ENCODE measurements around the gene ABCG8.
"Not testable (repeated sequence)": the region's sequence is repeated elsewhere in the genome, so short reads cannot be mapped to it uniquely, and the experiment has no call there.

Gene ABCG8

DNA sequence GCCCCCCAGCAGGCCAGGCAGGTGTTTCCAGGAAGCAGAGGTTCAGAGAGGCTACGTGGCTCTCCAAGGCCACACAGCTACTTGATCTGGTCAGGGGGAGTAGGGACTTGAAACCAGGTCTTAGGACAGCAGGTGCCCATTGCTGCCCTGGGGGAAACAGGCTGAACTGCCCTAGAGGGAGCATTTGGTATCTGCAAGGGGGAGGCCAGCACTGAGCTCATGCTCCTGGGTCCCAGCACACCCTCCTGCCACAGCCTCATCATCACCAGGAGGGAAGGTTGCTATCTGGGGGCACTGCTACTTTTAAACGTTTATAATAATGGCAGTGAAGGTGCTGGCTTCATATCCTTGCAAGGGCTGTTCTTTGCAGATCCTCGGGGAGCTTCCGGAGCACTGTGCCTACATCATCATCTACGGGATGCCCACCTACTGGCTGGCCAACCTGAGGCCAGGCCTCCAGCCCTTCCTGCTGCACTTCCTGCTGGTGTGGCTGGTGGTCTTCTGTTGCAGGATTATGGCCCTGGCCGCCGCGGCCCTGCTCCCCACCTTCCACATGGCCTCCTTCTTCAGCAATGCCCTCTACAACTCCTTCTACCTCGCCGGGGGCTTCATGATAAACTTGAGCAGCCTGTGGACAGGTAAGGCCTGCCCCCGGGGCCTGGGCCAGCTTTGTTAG is 36.1 kb downstream of the ABCG8 start:
- DNase-seq: no peak

DNA sequence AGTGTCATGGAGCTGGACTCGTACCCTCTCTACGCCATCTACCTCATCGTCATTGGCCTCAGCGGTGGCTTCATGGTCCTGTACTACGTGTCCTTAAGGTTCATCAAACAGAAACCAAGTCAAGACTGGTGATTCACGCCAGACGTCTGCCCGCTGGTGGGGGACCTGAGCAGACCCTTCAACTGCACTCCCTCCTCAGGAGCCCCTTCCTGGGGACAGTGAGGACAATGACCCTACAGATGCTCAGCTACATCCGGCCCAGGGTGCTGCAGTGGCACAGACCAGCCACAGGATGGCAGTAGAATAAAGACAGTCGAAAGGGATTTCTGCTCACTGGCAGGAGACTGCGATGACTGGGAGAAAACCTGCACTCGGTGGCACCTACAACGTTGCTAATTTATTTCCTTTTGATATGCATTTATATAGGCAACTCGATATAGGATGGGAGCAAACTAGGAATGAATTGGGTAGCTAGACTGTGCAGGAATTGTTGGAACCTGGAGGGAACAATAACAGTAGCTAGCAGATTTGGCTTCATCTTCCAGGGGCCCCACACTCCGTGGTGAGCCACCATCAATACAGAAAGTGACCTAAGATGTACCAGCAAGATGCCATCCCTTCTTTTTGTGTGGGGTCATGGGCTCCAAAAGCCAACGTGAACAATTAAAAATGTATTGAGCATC is 39.2 kb downstream of the ABCG8 start:
- peak; percentile 60 for DNase-seq

DNA sequence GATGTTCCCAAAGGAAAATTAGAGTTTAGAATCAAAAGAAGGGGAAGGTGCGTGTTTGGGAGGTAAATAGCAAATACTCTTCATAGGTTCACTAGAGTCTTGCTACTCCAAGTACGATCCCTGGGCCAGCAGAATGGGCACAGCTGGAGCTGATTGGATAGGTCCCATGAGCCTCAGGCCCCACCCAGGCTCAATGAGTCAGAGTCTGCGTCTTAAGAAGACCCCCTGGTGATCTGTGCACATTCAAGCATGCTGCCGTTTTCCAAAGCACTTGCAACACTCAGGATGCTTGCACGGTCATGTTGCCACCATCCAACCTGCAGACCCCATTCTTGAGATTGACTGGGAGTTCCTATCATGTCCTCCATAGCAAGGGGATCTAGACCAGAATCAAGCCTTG is 40.5 kb downstream of the ABCG8 start:
- DNase-seq: no peak

DNA sequence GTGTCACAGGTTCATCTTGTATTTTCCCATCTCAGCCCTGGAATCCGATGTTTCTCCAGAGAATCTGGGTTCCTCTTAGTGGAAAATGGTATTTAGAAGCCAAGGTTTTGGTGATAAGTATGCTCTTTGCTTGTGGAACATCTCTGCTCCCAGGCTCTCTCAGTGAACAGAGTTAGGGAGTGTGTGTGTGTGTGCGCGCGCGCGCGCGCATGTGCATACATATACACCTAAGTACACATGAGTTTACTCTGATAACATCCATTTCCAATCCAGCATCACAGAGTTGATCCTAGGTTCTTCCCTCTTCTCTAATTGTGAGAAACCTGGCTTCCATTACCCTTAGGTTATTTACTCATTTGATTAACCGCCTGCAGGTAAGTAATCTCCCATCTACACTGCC is 41.7 kb downstream of the ABCG8 start:
- DNase-seq: no peak

DNA sequence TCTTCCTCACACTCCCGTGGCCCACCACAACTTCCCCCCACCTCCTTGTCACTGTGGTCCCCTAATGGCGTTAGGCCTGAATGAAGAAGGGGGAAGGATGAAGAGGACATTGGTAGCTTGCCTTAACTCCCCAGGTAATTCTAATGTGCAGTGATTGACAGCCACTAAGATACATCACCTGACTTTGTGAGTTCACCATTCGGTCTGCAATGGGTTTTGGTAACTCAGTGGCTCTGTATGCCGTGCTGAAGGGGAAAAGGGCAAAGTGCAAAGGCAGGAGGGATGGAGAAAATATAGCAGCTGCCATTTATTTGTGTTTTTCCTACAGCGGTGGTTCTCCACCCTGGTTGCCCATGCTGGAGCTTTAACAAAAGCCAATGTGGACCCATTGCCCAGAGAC is 42.2 kb downstream of the ABCG8 start:
- DNase-seq: no peak

DNA sequence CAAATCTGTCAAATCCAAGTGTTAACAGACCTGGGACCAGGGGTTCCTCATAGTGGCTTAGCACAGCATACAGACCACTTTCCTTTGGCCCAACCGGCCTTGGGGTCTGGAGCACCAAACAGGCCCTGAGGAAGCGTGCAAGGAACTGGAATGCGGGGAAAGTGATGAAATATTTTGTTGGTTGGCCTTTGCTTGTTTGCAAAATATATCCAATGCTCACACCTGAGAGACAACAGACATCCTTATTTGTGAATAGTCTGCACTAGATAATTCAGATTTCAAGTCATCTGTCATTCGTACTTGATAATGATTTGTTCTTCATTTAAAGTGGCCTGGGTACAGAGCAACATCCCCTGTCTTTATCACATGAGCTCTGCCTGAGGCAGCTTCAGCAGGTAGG is 43.5 kb downstream of the ABCG8 start:
- DNase-seq: no peak

DNA sequence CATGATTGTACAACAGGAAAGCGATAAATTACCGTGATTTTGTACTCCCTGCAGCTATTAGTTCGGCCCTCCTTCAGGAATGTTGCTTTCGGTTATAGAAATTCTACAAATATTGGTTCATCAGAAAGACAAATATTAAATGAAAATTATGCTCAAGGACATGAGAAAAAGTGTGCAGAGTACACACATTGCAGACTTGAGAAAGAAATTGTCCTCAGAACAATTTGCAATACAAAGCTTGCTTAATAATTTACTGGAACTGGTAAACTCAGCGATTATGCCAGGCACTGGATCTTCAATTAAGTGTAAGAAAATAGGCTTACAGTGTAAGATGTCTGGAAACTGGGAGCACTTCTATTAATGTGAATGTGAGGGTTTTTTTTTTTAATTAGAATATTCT is 45.9 kb downstream of the ABCG8 start:
- DNase-seq: no peak

DNA sequence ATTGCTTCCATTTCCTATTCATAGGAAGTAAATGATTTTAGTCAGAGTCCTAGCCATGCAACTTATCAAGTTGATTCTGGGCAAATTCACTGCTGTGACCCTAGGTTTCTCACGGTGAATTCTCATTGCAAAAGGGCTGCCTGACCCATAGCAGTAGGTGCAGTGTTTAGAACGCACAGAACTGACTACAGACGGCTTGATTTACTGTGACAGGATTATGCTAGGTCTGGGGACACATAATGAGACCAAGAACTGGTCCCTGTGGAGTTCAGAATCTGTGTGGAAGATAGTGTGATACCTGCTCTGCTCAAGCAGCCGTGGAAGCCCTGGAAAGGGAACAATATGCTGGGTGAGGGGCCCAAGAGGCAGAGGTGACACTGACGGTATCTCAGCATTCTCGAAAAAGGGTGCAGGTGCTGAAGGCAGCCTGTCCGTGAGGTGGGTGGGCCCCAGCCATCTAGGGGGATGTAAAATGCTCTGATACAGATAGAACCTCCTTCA is 46.4 kb downstream of the ABCG8 start:
- DNase-seq: no peak

DNA sequence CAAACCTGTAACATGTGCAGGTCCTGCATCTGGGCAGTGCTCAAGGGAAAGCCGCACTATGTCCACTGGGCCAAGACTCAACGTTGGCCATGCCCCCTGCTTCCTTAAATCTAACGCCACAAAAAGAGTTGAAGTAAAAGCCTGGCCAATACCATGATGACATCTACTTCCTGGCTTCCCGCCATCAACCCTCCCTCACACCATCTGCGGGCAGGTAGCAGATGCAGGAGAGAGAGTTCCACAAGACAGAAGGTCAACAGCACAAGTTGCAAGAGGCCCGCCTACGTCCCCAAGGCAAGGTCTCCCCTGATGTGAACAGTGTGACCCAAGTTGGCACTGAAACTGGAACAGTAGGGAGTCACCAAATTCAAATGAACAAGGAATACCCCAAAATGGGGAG is 48.4 kb downstream of the ABCG8 start:
- DNase-seq: no peak

DNA sequence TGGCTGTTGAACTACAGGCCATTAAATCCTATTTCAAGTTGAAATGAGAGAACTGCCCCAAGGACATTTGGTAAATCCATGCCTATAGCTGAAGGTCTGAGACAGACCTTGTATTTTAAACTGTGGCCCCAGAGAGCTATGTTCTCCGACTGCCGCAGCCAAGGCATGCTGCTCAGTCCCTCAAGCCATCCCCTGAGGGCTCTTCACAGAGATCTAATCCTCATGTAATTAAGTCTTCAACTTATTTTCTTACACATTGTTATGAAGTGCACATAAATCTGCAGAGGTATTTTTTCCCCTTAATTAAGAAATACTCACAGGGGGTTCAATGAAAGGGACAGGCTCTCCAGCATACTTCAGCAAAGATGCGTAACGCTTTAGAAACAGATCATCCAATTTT is 50.6 kb downstream of the ABCG8 start:
- no peak for DNase-seq

DNA sequence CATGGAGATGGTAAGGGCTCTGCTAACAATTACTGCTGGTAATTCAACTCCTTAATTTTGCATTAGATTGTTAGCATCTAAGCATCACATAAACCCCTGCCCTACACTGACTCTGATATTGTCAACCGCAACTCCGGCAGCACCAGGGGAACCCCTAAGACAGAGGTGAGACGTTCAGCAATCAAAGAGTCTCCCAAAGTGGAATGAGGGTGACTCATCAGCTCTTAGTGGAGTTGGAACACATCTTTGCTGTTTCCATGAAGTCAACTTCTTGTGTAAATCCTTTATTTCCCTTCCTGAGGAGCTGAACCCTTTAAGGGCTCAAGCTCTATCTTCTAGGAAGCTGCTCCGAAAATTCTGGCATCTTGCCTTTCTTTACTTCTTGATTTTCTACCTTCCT is 52.1 kb downstream of the ABCG8 start:
- no peak for DNase-seq

DNA sequence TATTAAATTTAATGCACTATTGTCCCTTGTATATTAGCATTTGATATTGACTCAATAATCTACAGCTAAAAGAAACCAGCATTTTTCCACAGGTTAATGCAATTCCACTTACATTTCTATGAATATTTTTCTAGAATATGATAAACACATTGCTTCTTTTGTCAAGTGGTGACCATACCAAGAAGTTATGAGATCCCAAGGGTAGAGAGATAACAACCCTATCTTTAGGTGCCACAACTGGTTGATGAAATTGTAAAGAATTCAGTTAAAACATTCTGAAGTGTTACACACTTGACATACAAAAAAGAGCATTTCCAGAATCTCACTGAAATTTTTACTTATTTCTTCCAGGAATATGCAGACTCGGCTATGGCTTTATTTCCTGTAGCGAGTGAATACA is 56.0 kb downstream of the ABCG8 start:
- DNase-seq: no peak

DNA sequence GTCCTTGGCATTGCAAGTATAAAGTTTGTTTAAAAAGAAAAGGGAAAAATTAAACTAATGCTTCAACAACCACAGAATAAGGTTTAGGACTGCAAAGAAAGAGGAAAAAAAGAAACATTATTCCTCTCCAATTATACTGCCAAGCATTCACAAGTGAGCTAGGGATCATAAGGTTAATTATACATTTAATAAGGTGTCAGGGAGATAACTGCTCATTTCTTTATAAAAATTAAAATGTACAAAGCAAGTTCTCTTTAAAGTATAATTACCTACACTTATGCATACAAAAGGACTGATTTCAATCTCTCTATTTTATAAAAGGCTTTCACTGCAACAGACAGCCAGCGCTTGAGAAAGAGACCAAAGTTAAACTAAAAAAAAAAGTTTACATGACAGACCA is 58.1 kb downstream of the ABCG8 start:
- no peak for DNase-seq

DNA sequence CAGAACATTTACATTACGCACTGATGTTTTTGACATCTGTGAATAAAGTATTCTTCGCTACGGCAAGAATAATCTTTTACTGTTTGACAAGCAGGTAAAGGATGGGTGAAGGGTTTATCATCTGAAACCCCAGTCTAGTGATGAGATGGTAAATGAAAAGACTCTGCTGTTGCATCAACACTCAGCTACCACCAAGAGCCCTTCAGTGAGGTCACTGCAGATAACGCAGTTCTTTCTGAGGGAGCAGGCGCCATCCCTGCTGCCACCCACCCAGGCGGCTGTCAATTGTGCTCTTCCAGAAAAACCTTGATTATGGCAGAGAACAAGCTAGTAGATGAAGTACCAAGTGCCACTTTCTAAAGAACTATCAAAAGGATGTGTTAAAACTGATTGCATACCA is 58.7 kb downstream of the ABCG8 start:
- DNase-seq: no peak

DNA sequence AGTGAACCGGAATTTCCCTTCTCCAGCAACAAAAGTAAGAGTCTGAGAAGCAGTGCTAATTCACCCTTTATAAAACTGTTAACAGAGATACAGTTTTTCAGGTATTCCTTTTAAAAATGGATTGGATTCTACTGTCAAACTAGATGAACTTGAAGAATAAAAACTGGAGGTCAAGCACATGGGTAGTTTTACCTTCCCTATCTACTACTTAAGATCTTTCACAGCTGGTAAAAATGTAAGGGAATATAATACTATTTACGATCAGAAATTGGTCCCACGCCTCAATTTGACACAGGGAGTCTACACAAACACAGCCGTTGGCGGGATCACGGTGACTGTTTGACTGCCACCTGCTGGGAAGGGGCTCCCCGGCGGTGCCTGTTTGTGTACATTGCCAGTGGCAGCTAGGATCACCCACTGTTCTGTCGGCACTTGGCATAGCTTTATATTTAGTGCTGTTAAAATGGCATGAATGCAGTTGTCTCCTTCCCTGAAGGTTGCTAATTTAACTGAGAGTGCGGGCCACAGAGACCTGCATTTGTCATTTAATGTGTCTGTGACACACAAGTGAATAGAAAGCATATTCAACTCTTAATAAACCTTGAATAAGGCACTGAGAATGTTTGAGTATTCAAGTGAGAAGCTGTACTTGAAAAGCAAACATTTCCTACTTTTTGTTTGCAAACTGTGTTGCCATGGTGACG is 59.5 kb downstream of the ABCG8 start:
- peak; percentile 7 for DNase-seq

DNA sequence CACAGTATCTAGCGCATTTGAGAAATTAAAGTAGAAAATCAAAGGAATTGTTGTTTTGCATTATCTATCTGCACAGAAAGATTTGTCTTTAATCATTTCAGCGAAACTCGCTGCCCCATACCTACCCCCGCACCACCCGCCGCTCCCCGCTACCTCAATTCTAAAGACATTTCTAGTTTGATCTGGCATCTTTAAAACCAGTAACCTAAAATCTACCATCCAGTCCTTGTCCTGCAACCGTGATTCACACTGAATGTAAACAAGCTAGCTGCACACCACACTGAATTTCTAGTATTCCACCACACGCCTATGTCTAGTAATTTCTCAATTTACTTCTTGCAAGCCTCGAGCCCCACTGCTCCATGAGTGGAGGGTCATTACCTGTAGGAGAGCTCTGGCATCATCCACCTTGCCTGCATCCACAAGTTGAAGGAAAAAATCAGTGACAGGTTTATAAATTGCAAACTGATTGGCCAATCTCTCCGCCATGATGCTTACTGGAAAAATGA is 60.1 kb downstream of the ABCG8 start:
- DNase-seq: no peak

DNA sequence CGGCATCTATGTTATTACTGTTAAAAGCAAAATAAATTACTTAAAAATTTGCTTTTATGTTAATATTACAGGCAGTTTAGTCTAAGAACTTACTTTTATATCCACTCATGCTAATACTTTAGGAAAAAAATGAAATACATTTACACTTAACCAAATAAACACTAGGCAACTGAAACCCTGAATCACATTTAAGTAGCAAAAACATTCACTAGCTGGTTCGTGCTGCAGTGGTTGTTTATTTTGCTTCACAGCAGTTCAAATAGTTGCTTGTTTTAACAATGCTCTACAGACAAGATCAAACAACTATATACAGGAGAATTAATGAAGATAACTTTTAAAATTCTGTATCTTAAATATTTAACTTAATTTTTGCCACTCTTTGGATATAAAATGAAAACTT is 60.8 kb downstream of the ABCG8 start:
- no peak for DNase-seq

DNA sequence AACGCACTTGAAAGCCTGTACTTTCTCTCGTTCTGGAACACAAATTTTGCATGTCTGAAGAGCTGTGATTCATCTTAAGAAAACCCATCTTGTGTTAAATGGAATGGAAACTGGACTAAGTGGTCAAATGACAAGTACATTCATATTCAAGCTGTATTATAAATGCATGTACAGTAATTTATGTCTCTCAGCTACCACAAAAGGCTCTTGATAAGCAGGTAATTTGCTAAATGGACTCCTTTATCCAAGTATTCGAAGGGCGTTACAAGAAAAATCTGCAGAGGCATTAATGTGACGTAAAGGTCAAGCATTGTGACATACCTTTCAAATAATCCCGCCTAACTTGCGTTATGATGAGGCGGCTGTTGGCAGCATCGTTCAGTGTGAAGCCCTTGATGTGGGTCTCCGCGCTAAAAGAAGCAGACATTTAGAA is 66.6 kb downstream of the ABCG8 start:
- DNase-seq: no peak

DNA sequence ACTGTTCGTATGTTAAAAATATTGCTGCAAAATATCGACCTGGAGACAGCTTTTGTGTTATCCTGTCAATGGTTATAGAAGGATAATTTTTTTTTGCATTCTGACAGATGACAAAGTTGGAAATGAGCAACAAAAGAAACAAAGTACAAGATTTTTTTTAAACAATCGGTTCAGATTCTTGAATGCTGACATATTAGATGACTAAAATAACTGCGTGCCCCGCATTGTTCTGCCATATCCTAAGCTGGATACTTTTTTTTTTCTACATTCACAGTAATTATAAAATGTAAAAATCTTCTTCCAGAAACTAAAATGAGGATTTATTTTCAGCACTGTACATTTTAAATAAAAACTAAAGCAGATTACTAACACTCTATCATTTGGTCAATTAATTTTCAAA is 67.1 kb downstream of the ABCG8 start:
- no peak for DNase-seq

DNA sequence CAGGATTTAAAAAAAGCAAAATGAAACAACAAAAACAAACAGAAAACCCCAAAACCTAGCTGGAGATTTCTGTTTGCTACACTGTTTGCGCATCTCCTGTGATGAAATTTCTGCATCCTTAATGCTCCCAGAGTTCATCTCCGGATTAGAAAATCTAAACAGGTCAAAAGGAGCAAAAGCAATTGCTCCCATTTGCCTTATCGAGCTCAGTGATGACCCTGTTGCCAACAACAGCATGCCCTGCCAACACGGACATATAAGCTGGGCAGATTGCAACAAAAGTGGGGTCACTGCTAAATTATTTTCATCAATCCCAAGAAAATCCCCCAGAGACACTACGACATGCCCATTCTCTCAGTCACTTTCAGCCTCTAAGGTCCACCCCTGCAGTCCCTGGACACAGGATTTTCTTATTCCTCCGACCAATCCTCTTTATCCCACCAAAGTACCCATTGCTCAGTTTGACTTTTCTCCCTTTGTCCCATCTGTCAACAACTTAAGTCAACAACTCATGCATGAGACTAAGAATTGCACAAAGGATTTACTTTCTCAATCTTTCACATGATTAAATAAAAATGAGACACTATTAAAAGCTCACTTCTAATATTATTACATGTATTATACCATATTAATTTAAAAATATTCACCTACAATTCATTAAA is 67.8 kb downstream of the ABCG8 start:
- no peak for DNase-seq

DNA sequence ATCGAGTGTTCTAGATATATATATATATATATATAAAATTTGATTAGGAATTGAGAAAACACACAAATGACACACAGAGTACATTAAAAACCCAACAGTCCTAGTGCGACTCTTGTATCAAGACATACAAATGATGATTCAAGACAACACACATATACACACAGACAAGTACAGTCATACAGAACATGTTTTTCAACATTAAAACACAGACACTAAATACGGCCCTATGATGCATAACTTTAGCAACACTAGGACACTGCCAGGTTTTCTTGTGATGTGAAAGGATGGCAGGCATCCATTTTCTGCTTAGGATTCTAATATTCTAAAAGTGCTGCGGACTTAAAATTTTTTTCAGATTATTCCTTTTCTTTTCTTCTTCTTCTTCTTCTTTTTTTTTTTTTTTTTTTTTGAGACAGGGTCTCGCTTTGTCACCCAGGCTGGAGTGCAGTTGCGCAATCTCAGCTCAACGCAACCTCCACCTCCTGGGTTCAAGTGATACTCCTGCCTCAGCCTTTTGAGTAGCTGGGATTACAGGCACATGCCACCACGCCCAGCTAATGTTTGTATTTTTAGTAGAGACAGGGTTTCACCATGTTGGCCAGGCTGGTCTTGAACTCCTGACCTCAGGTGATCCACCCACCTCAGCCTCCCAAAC is 72.5 kb downstream of the ABCG8 start:
- not testable (repeated sequence) for DNase-seq

DNA sequence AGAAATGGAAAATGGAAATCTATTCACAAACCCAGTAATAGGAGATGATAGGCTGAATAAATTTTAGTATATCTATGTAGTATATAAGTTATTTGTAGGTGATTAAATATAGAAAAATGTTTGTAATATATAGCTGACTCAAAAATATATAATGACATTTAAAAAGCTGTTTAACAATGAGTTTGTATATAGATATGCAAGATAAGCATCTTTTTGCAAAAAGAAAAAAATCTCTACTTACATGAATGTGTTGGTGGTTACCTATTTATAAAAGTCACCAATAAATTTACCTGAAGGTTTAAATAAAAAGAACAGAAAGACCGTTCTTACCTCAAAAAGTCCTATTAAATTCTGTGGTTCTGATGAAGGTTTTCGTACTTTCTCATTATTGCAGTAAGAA is 85.7 kb downstream of the ABCG8 start:
- no peak for DNase-seq

DNA sequence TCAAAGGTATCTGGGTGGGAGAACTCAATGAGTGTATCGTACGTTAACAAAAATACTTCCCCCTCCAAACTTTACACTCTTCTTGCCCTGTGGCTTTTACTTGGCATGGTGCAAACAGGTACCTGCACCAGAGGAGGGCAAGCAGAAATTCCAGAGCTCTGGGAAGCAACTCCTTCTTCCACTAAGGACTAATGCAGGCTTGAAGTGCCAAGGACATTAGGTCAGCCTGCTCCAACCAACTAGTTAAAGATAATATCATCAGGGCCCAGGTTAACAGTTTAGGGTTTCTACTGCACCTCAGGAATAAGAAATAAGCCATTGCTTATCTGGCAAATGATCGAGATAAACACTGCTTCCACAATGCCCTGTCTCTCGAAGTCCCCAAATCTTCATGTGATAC is 86.7 kb downstream of the ABCG8 start:
- DNase-seq: no peak
